Measurements from ENCODE around the gene ANKRD35. TPM values are rescaled to one million over a fixed set of nuclear protein-coding genes. Genes with fewer than 3 reads are reported as not detected.
"Not testable (repeated sequence)": the region's sequence is repeated elsewhere in the genome, so short reads cannot be mapped to it uniquely, and the experiment has no call there.

ANKRD35 gene, protein sequence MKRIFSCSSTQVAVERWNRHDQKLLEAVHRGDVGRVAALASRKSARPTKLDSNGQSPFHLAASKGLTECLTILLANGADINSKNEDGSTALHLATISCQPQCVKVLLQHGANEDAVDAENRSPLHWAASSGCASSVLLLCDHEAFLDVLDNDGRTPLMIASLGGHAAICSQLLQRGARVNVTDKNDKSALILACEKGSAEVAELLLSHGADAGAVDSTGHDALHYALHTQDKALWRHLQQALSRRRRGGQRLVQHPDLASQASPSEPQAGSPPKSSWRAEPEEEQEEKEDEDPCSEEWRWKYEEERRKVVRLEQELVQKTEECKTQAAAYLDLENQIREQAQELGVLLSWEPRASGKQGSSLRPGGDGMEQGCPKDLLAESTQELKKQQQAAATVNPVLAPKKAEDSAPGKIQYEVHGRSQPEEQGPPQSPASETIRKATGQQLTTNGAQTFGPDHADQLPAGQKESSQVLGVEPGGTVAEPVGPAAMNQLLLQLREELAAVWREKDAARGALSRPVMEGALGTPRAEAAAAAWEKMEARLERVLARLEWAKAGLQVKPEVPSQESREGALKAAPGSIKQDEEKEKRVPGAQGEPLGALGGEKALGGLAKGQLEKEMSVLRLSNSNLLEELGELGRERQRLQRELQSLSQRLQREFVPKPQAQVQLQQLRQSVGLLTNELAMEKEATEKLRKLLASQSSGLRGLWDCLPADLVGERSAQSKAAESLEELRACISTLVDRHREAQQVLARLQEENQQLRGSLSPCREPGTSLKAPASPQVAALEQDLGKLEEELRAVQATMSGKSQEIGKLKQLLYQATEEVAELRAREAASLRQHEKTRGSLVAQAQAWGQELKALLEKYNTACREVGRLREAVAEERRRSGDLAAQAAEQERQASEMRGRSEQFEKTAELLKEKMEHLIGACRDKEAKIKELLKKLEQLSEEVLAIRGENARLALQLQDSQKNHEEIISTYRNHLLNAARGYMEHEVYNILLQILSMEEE
- under 0.01 and 0.22 TPM in 2 replicates for total RNA-seq

DNA sequence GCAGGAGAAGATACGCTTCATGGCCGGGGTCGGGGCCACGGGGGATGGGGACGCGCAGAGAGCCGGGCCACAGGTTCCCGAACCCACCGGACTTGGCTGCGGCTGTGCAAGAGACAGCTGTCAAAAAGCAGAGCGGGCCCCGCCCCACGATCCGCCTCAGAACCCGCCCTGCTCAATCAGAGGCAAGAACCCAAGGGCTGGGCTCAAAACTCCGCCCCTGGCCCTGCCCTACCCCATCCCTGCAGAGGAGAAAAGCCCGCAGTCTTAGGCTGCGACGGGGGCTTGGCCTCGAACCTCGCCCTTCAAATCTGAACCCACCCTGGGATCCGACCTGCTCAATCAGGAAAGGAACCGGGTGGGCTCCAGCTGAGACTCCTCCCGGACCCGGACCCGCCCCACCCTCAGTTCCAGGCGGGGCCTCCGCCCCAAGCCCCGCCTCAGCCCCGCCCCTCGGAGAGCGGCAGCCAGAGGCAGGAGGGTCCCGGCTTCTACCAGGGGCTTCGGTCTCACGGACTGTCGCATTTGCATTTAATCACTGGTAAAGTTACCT lies at the start of gene ANKRD35:
Gene ANKRD35 (minus strand): TSS at position 129 of the 550 bp plus-strand sequence. CDS start 108 bp downstream, at position 21.
- peak; percentile 64 to 65 for DNase-seq (ENCODE audit: low read depth in 2 of 2)

DNA sequence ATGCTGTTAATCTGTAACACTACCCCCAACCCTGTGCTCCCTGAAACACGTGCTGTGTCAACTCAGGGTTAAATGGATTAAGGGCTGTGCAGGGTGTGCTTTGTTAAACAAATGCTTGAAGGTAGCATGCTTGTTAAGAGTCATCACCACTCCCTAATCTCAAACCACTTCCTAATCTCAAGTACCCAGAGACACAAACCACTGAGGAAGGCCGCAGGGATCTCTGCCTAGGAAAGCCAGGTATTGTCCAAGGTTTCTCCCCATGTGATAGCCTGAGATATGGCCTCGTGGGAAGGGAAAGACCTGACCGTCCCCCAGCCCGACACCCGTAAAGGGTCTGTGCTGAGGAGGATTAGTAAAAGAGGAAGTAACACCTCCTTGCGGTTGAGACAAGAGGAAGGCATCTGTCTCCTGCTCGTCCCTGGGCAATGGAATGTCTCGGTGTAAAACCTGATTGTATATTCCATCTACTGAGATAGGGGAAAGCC lies 46.9 kb upstream of the ANKRD35 start:
- not testable (repeated sequence) for DNase-seq (ENCODE audit: low read depth in 2 of 2)

DNA sequence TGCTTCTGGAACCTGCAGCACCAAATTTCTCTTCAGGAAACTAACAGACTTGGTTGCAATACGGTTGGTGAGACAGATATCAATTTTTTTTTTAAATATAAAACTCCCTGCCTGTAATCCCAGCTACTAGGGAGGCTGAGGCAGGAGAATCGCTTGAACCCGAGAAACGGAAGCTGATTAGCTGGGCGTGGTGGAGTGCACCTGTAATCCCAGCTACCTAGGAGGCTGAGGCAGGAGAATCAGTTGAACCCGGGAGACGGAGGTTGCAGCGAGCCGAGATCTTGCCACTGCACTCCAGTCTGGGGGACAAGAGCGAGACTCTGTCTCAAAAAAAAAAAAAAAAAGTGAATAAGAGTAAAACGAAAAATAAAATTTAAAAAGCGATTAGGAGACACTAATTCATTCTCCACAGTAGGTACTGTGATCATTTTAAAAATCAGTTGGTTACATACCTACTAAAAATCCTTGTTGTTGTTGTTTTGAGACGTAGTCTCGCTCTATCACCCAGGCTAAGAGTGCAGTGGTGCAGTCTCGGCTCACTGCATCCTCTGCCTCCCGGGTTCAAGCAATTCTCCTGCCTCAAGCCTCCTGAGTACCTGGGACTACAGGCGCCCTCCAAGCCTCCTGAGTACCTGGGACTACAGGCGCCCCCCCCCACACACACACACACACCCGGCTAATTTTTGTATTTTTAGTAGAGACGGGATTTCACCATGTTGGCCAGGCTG lies 42.4 kb upstream of the ANKRD35 start:
- DNase-seq (ENCODE audit: low read depth in 2 of 2), result no peak

- peak; percentile 98 to 99 for DNase-seq (ENCODE audit: low read depth in 2 of 2)
Measured at GRCh38 chr1:145927063-145927886, 41.6 kb upstream of the ANKRD35 start, which contains the start of gene RBM8A. RBM8A (minus strand) TSS chr1:145927484; CDS start chr1:145927426, 58 bp downstream.

DNA sequence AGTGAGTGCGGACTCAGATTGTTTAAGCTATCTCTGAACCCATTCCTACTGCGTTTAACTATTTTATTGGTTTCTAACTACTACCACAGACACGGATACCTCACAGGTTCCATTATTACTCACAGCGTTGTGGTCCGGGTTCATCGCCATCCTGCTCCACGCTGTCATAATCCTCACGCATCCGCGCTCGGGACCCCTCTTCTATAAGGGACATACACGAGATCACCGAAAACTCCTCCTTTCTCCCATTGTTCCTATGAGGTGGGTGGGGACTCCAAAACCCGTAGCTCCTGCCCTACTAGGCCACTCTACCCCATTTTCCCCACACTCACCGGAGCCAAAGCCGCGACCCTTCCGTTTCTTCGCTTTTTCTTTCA lies 41.0 kb upstream of the ANKRD35 start:
- DNase-seq (ENCODE audit: low read depth in 2 of 2), result peak in 1 of 2 donors; percentile 40

- DNase-seq (ENCODE audit: low read depth in 2 of 2), result no peak
Measured at GRCh38 chr1:145922266-145922665, 36.6 kb upstream of the ANKRD35 start.

GRCh38 chr1:145920297-145920696 lies 34.6 kb upstream of the ANKRD35 start:
- DNase-seq (ENCODE audit: low read depth in 2 of 2), result not testable (repeated sequence)

DNA sequence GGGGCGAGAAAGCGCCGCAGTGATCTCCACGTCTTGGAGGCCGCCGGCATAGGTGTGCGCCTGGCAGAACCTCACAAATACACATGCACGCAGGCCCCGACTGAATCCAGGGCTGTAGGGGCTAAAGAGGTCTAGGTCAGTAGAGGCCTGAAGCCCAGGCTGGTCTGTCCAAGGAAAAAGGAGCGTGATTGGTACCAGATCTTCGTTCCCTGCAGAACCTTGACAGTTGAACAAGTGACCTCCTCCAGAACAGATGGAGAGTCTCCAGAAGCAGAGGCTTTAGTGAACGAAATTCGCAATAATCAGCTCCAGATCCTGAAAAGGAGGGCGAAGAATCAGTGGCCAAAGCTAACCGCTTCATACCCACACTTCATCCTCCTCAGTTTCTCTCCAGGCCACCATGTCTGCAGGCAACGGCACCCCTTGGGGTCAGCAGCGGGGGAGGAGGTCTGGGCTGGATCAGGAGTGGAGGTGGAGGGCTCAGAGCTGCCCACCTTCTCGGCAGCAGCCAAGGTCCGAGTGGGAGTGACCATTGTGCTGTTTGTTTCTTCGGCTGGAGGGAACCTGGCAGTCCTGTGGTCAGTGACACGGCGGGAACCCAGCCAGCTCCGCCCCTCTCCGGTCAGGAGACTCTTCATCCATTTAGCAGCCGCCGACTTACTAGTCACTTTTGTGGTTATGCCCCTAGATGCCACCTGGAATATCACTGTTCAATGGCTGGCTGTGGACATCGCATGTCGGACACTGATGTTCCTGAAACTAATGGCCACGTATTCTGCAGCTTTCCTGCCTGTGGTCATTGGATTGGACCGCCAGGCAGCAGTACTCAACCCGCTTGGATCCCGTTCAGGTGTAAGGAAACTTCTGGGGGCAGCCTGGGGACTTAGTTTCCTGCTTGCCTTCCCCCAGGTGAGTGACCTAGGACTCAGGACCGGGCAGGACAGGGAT lies 33.6 kb upstream of the ANKRD35 start:
- DNase-seq (ENCODE audit: low read depth in 2 of 2), result peak; percentile 54 to 74

- DNase-seq (ENCODE audit: low read depth in 2 of 2), result peak; percentile 93 to 94
Measured at GRCh38 chr1:145918144-145918991, 32.7 kb upstream of the ANKRD35 start, which contains the start of gene PEX11B. PEX11B (minus strand) TSS chr1:145918717; CDS start chr1:145918688, 29 bp downstream.

DNA sequence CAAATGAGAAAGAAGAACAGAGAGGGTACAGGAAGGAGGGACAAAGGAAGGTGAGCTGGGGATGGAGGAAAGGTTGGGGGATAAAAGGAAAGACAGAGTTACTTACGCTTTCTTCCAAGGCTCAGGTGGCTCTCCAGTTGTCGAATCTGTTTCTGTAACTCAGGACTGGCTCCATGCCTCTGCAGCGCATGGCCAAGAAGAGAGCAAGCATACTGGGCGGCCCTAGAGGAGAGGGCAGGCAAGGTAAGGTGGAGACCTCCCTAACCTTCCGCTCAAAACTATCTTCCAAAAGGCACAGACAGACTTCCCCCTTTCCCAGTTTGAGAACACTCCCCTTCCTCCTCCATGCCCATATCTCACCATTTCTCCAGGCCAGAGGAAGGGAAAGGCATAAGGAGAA lies 31.9 kb upstream of the ANKRD35 start:
- DNase-seq (ENCODE audit: low read depth in 2 of 2), result no peak

GRCh38 chr1:145916745-145917144 lies 31.1 kb upstream of the ANKRD35 start:
- no peak for DNase-seq (ENCODE audit: low read depth in 2 of 2)

DNA sequence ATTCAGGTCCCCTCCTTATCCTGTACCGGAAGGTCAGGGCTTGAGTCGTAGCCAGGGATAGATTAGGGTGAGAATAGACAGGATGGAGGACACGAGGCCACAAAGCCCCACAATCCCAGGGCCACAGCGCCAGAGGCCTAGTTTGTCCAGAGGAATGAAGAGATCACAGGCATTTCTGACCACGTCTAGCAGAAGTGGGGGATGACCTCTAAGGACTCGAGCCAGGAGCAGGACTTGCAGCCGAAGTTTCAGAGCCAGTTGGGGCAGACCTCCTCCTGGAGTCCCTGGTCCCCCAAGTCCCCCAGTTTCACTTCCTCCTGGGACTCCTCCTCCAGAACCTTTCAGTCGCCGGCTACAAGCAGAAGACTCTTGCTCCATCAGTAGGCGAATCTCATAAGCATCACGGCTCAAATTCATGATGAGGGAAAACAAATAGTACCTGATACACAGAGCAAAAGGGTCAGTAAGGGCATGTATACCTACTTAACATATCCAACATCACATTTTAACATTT lies 26.5 kb upstream of the ANKRD35 start:
- no peak for DNase-seq (ENCODE audit: low read depth in 2 of 2)

- DNase-seq (ENCODE audit: low read depth in 2 of 2), result no peak
Measured at GRCh38 chr1:145908653-145909052, 23.0 kb upstream of the ANKRD35 start.

DNA sequence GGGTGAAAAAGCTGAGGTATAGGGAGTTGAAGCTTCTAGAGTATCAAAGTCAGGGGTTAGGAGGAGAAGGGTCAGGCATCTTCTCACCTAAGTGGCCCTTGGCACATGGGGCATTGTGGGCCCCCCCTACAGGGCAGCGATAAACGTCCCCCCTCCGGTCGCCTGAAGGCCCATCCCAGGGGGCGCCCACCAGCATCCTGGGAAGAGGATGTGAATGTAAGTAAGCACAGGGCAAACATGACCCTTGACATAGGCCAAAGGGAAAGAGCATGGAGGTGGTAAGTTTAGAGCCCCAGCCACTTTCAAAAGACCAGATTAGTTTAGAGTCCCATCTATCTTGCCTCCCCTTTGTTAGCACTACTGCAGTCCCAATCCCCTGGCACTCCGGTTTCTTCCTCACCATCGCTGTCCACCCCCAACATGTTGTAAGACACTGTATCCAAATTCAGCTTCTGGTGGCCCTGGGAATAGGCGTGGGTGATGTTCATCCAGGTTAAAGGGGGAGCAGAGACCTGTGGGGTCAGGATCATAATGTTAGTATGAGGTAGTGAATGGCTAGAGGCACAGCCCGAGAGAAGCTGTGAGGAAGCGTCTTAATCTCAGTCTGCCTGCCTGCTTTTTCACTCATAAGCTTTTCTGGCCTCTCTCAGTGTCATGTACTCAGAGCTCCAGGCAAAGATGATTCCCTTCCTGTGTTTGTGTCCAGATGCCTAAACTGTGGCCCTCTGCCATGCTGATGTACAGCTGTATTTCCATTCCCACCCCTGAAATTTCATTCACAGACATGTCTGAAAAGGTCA lies 21.5 kb upstream of the ANKRD35 start:
- DNase-seq (ENCODE audit: low read depth in 2 of 2), result peak; percentile 77 to 81

DNA sequence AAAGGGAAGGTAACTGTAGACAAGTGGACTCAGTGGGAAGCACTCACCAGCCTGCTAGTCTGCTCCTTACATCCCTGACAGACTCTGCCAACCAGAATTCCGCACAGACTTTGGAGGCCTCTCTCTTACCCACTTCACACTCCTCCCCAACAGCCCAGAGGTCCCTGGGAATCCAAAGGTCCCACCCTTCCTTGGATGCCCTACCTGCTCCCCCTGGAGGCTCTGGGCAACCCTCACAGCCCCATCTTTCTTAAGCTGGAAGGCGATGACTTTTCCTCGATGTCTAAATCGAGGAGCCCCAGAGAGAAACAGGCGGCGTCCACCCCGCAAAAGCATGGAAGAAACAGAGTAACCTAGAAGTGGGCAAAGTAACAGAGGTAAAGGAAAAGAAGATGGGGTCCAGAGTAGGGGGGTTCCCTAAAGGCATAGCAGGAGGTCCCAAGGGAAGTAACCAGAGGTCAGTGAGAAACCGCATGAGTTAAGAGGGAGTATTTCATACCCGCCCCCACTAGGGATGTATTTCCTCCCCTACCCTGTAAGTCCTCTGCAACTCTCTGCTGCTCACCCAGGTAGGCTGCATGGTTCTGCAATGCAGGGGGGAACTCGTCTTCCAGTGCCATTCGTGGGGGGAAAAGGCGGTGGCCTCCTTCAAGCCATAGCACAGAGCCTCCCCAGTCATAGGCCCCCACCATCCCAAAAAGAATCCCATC lies 15.8 kb upstream of the ANKRD35 start:
- no peak for DNase-seq (ENCODE audit: low read depth in 2 of 2)

GRCh38 chr1:145898756-145899155 lies 13.1 kb upstream of the ANKRD35 start:
- DNase-seq (ENCODE audit: low read depth in 2 of 2), result no peak

Data from lung microvascular endothelial cell (primary cell).